ENCODE measurements around the gene LYRM4. TPM values are rescaled to one million over a fixed set of nuclear protein-coding genes. Genes with fewer than 3 reads are reported as not detected.

The LYRM4 gene
- total and polyA plus RNA-seq, 4 donors: 15.2 to 23.2 (median 19.1) TPM

- peaks cover 0 to 2% (median 0%) of the 10 kb centered on the region in 4 donors for H3K36me3 ChIP-seq (ENCODE audit: control insufficient read depth in 4 of 4, insufficient read depth in 4 of 4, low read length in 4 of 4)
- no peak for DNase-seq
- no peak overlapping the region for H3K9ac ChIP-seq (ENCODE audit: insufficient read depth in 1 of 2, low read length in 2 of 2)
- no peak overlapping the region for H3K27ac ChIP-seq (ENCODE audit: low read depth in 1 of 2, low read length in 1 of 2)
- H3K4me1 ChIP-seq (ENCODE audit: control insufficient read depth in 5 of 5, insufficient read depth in 5 of 5, low read length in 5 of 5): peaks cover 0 to 1% (median 0%) of the 10 kb centered on the region in 5 donors
- H3K4me3 ChIP-seq: no peak overlapping the region
- 81 to 85% methylated on average over 2 of the region's 2 CpGs for WGBS, 2 donors
- H3K9me3 ChIP-seq (ENCODE audit: control insufficient read depth in 4 of 4, insufficient read depth in 3 of 4, low read length in 3 of 4): no peaks in the 10 kb centered on the region
- no peak for TF ChIP-seq CTCF (IDR thresholded peaks at IDR 0.05; ENCODE audit: control extremely low read depth, extremely low read depth)
- no peaks in the 10 kb centered on the region for H3K27me3 ChIP-seq (ENCODE audit: control insufficient read depth in 3 of 3, insufficient read depth in 3 of 3, low read length in 2 of 3)
- ATAC-seq (ENCODE audit: insufficient read depth, low FRiP score): no peak
Measured at GRCh38 chr6:5275497-5275896, 14.7 kb upstream of the LYRM4 start.

- H3K9ac ChIP-seq (ENCODE audit: insufficient read depth in 1 of 2, low read length in 2 of 2): no peak overlapping the region
Measured at GRCh38 chr6:5274231-5274630, 13.5 kb upstream of the LYRM4 start.

GRCh38 chr6:5271926-5272325 is 11.2 kb upstream of the LYRM4 start:
- no peak for TF ChIP-seq CTCF (IDR thresholded peaks at IDR 0.05; ENCODE audit: control extremely low read depth, extremely low read depth)
- 97% methylated on average over 6 of the region's 6 CpGs for WGBS, 2 donors

More at GRCh38 chr6:5274231-5274630, 13.5 kb upstream of the LYRM4 start:
- H3K27me3 ChIP-seq (ENCODE audit: control insufficient read depth in 3 of 3, insufficient read depth in 3 of 3, low read length in 2 of 3): no peaks in the 10 kb centered on the region
- 93 to 94% methylated on average over 3 of the region's 3 CpGs for WGBS, 2 donors
- peaks cover 0 to 1% (median 0%) of the 10 kb centered on the region in 5 donors for H3K4me1 ChIP-seq (ENCODE audit: control insufficient read depth in 5 of 5, insufficient read depth in 5 of 5, low read length in 5 of 5)
- DNase-seq (no peak), ATAC-seq (ENCODE audit: insufficient read depth, low FRiP score) (no peak)
- no peaks in the 10 kb centered on the region for H3K9me3 ChIP-seq (ENCODE audit: control insufficient read depth in 4 of 4, insufficient read depth in 3 of 4, low read length in 3 of 4)
- no peak for TF ChIP-seq CTCF (IDR thresholded peaks at IDR 0.05; ENCODE audit: control extremely low read depth, extremely low read depth)
- peaks cover 0 to 2% (median 0%) of the 10 kb centered on the region in 4 donors for H3K36me3 ChIP-seq (ENCODE audit: control insufficient read depth in 4 of 4, insufficient read depth in 4 of 4, low read length in 4 of 4)
- no peak overlapping the region for H3K4me3 ChIP-seq
- no peak overlapping the region for H3K27ac ChIP-seq (ENCODE audit: low read depth in 1 of 2, low read length in 1 of 2)

GRCh38 chr6:5270093-5270680 is 9.4 kb upstream of the LYRM4 start:
- ATAC-seq (ENCODE audit: insufficient read depth, low FRiP score) (no peak), DNase-seq (no peak)
- H3K9me3 ChIP-seq (ENCODE audit: control insufficient read depth in 4 of 4, insufficient read depth in 3 of 4, low read length in 3 of 4): no peaks in the 10 kb centered on the region
- 44 to 49% methylated on average over 5 of the region's 5 CpGs for WGBS, 2 donors
- no peak overlapping the region for H3K27ac ChIP-seq (ENCODE audit: low read depth in 1 of 2, low read length in 1 of 2)
- H3K9ac ChIP-seq (ENCODE audit: insufficient read depth in 1 of 2, low read length in 2 of 2): no peak overlapping the region
- H3K4me1 ChIP-seq (ENCODE audit: control insufficient read depth in 5 of 5, insufficient read depth in 5 of 5, low read length in 5 of 5): no peaks in the 10 kb centered on the region
- H3K4me3 ChIP-seq: no peak overlapping the region
- H3K36me3 ChIP-seq (ENCODE audit: control insufficient read depth in 4 of 4, insufficient read depth in 4 of 4, low read length in 4 of 4): peaks cover 0 to 2% (median 0%) of the 10 kb centered on the region in 4 donors
- TF ChIP-seq CTCF (IDR thresholded peaks at IDR 0.05; ENCODE audit: control extremely low read depth, extremely low read depth): no peak
- no peaks in the 10 kb centered on the region for H3K27me3 ChIP-seq (ENCODE audit: control insufficient read depth in 3 of 3, insufficient read depth in 3 of 3, low read length in 2 of 3)

More at GRCh38 chr6:5271926-5272325, 11.2 kb upstream of the LYRM4 start:
- no peak overlapping the region for H3K27ac ChIP-seq (ENCODE audit: low read depth in 1 of 2, low read length in 1 of 2)
- peaks cover 0 to 1% (median 0%) of the 10 kb centered on the region in 5 donors for H3K4me1 ChIP-seq (ENCODE audit: control insufficient read depth in 5 of 5, insufficient read depth in 5 of 5, low read length in 5 of 5)
- H3K36me3 ChIP-seq (ENCODE audit: control insufficient read depth in 4 of 4, insufficient read depth in 4 of 4, low read length in 4 of 4): peaks cover 0 to 2% (median 0%) of the 10 kb centered on the region in 4 donors
- no peaks in the 10 kb centered on the region for H3K9me3 ChIP-seq (ENCODE audit: control insufficient read depth in 4 of 4, insufficient read depth in 3 of 4, low read length in 3 of 4)
- no peaks in the 10 kb centered on the region for H3K27me3 ChIP-seq (ENCODE audit: control insufficient read depth in 3 of 3, insufficient read depth in 3 of 3, low read length in 2 of 3)
- ATAC-seq (ENCODE audit: insufficient read depth, low FRiP score): no peak
- no peak overlapping the region for H3K4me3 ChIP-seq
- no peak for DNase-seq
- no peak overlapping the region for H3K9ac ChIP-seq (ENCODE audit: insufficient read depth in 1 of 2, low read length in 2 of 2)

Measured in lung (tissue), 12 donors.